ENCODE results near the gene ANKH. TPM values are rescaled to one million over a fixed set of nuclear protein-coding genes. Genes with fewer than 3 reads are reported as not detected.

Gene ANKH
- total RNA-seq, 1 donor from 2014 or later: 0.19 TPM

DNA sequence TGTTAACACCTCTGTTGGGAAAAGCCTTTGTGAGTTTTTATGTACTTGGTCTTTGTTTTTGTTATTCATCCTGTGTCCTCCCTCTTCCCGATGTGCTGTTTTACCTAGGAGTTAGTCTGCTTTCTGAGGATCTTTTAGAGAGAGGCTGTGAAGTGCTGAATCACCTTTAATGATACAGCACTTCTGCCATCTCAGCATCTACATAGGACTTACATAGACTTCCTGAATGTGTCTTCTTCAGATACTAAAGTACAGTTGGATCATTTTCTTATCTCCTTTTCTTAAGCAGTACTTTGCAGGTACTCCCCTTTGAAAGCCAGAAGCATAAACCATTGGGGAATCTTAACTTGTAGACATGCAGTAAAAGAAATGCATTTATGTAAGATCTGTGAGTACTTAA, 175.5 kb downstream of the ANKH start:
- Mint-ChIP-seq H3K27me3 (ENCODE audit: insufficient read depth, low read depth) (peaks cover 2% of the 10 kb centered on the region), H3K9me3 (no peaks in the 10 kb centered on the region), H3K27ac (no peak overlapping the region), H3K36me3 (peaks cover 44% of the 10 kb centered on the region), H3K4me3 (no peak overlapping the region), H3K4me1 (no peaks in the 10 kb centered on the region)
- Histone ChIP-seq H3K9me3 (ENCODE audit: low read depth) (no peaks in the 10 kb centered on the region), H3K36me3 (no peaks in the 10 kb centered on the region), H3K4me1 (no peaks in the 10 kb centered on the region), H3K4me2 (no peak overlapping the region), H4K20me1 (ENCODE audit: low read depth) (no peaks in the 10 kb centered on the region), H2AFZ (replicated peaks) (no peak overlapping the region), H3K4me3 (no peak overlapping the region), H3K79me2 (ENCODE audit: low read depth) (no peaks in the 10 kb centered on the region), H3F3A (ENCODE audit: low read depth) (no peaks in the 10 kb centered on the region), H3K27ac (no peak overlapping the region), H3K27me3 (no peaks in the 10 kb centered on the region), H3K9ac (no peak overlapping the region)
- DNase-seq (ENCODE audit: low spot score): no peak
- TF ChIP-seq CTCF (IDR thresholded peaks at IDR 0.05) (no peak), EZH2phosphoT487 (IDR thresholded peaks at IDR 0.05) (no peak), EZH2 (IDR thresholded peaks at IDR 0.05) (no peak)

- H3K4me3 Mint-ChIP-seq: no peak overlapping the region
- Histone ChIP-seq H3K4me3 (no peak overlapping the region), H3K9me3 (ENCODE audit: low read depth) (no peaks in the 10 kb centered on the region), H3K4me2 (no peak overlapping the region), H3K27me3 (no peaks in the 10 kb centered on the region), H3K36me3 (peaks cover under 1% of the 10 kb centered on the region), H3F3A (ENCODE audit: low read depth) (no peaks in the 10 kb centered on the region), H4K20me1 (ENCODE audit: low read depth) (no peaks in the 10 kb centered on the region), H3K79me2 (ENCODE audit: low read depth) (no peaks in the 10 kb centered on the region), H3K9ac (no peak overlapping the region), H3K27ac (no peak overlapping the region), H2AFZ (replicated peaks) (no peak overlapping the region), H3K4me1 (no peaks in the 10 kb centered on the region)
- no peak for TF ChIP-seq EZH2 (IDR thresholded peaks at IDR 0.05)
- no peak for TF ChIP-seq EZH2phosphoT487 (IDR thresholded peaks at IDR 0.05)
- TF ChIP-seq CTCF (IDR thresholded peaks at IDR 0.05): no peak
- H3K27ac Mint-ChIP-seq: no peak overlapping the region
- no peaks in the 10 kb centered on the region for H3K4me1 Mint-ChIP-seq
- DNase-seq (ENCODE audit: low spot score): no peak
- peaks cover 51% of the 10 kb centered on the region for H3K36me3 Mint-ChIP-seq
- H3K9me3 Mint-ChIP-seq: no peaks in the 10 kb centered on the region
- peaks cover 2% of the 10 kb centered on the region for H3K27me3 Mint-ChIP-seq (ENCODE audit: insufficient read depth, low read depth)
Measured at GRCh38 chr5:14695152-14695551, 176.4 kb downstream of the ANKH start.

DNA sequence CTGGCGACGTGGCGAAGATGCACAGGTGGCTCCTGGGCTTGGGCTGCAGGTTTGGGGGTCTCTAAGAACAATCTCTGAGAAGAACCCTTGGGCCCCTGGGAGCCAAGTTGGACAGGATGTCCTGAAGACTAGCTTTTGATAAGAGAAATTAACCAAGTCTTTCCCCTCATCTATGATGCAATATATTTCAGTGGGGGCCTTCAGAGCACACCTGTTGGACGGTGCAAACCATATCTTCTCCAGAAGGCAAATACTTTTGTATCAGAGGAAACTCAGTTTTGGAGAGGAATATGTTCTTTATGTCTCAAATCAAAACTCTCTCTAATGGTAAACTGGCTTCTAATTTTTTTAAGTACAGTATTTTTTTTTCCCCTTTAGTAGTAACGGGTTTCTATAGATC, 178.5 kb downstream of the ANKH start:
- no peaks in the 10 kb centered on the region for H4K20me1 ChIP-seq (ENCODE audit: low read depth)
- H3K4me1 ChIP-seq: no peaks in the 10 kb centered on the region
- H3K27me3 Mint-ChIP-seq (ENCODE audit: insufficient read depth, low read depth): no peaks in the 10 kb centered on the region
- H3K9me3 Mint-ChIP-seq: no peaks in the 10 kb centered on the region
- TF ChIP-seq EZH2 (IDR thresholded peaks at IDR 0.05) (no peak), EZH2phosphoT487 (IDR thresholded peaks at IDR 0.05) (no peak), CTCF (IDR thresholded peaks at IDR 0.05) (no peak)
- no peaks in the 10 kb centered on the region for H3K9me3 ChIP-seq (ENCODE audit: low read depth)
- no peak overlapping the region for H3K4me3 ChIP-seq
- no peaks in the 10 kb centered on the region for H3K27me3 ChIP-seq
- H3K4me1 Mint-ChIP-seq: no peaks in the 10 kb centered on the region
- H3K4me3 Mint-ChIP-seq: no peak overlapping the region
- H3K4me2 ChIP-seq: no peak overlapping the region
- no peak overlapping the region for H3K27ac ChIP-seq
- H3K36me3 ChIP-seq: peaks cover 13% of the 10 kb centered on the region
- peaks cover 56% of the 10 kb centered on the region for H3K36me3 Mint-ChIP-seq
- no peaks in the 10 kb centered on the region for H3K79me2 ChIP-seq (ENCODE audit: low read depth)
- no peak for DNase-seq (ENCODE audit: low spot score)
- no peak overlapping the region for H3K9ac ChIP-seq
- no peak overlapping the region for H3K27ac Mint-ChIP-seq
- no peaks in the 10 kb centered on the region for H3F3A ChIP-seq (ENCODE audit: low read depth)
- no peak overlapping the region for H2AFZ ChIP-seq (replicated peaks)

Measured in neural progenitor cell (in vitro differentiated cells).